ENCODE results near the gene LMNB1. TPM values are rescaled to one million over a fixed set of nuclear protein-coding genes. Genes with fewer than 3 reads are reported as not detected.
"Not testable (repeated sequence)": the region's sequence is repeated elsewhere in the genome, so short reads cannot be mapped to it uniquely, and the experiment has no call there.

The LMNB1 gene
- total RNA-seq, 4 donors from 2014 or later: 7.9 to 53.3 (median 16.8) TPM

GRCh38 chr5:126812199-126812570 is 35.2 kb downstream of the LMNB1 start:
- WGBS, 2 donors (ENCODE audit: low coverage in 1 of 2): 71 to 79% methylated on average over 4 of the region's 4 CpGs
- Histone ChIP-seq H3K4me1 (no peaks in the 10 kb centered on the region), H3K4me3 (no peak overlapping the region), H3K27ac (peak overlapping the region in 1 of 4 donors; percentile 46), H3K9me3 (no peaks in the 10 kb centered on the region), H3K36me3 (no peaks in the 10 kb centered on the region), H3K27me3 (no peaks in the 10 kb centered on the region)
- in situ Hi-C loops (cut with MboI; ENCODE audit: low pct_ligation_motif_present in 1 of 4, low pct_unique_long_range_greater_than_20kb in 1 of 4, low sequenced_read_pairs in 3 of 4) (loop anchor here in 1 of 4 donors (25.0 kb wide), 1 partner anchor 475 kb away; no protein-coding TSS in a partner anchor), intact Hi-C loops (cut with DNase I; ENCODE audit: low total_unique reads) (no loop called here)
- DNase-seq: no peak
- TF ChIP-seq CTCF (IDR thresholded peaks at IDR 0.05) (no peak), POLR2AphosphoS5 (IDR thresholded peaks at IDR 0.05) (no peak), EP300 (IDR thresholded peaks at IDR 0.05; ENCODE audit: low read depth) (no peak), POLR2A (IDR thresholded peaks at IDR 0.05) (no peak)

- DNase-seq; H3K27ac ChIP-seq; H3K27me3 ChIP-seq; intact Hi-C loops (cut with DNase I; ENCODE audit: low total_unique reads); H3K4me3 ChIP-seq; H3K4me1 ChIP-seq; H3K36me3 ChIP-seq; H3K9me3 ChIP-seq: not testable (repeated sequence)
- 86 to 95% methylated on average over 1 to 9 of the region's 9 CpGs for WGBS, 2 donors (ENCODE audit: low coverage in 1 of 2)
- in situ Hi-C loops (cut with MboI; ENCODE audit: low pct_ligation_motif_present in 1 of 4, low pct_unique_long_range_greater_than_20kb in 1 of 4, low sequenced_read_pairs in 3 of 4): loop anchor here in 1 of 4 donors (25.0 kb wide), 1 partner anchor 476 kb away; no protein-coding TSS in a partner anchor
Observed at GRCh38 chr5:126813799-126814198, 36.9 kb downstream of the LMNB1 start.

GRCh38 chr5:126814721-126815404 is 37.9 kb downstream of the LMNB1 start:
- no peaks in the 10 kb centered on the region for H3K9me3 ChIP-seq
- no peaks in the 10 kb centered on the region for H3K4me1 ChIP-seq
- WGBS, 2 donors (ENCODE audit: low coverage in 1 of 2): 80 to 94% methylated on average over 1 to 2 of the region's 2 CpGs
- no peak overlapping the region for H3K27ac ChIP-seq
- intact Hi-C loops (cut with DNase I; ENCODE audit: low total_unique reads) (no loop called here), in situ Hi-C loops (cut with MboI; ENCODE audit: low pct_ligation_motif_present in 1 of 4, low pct_unique_long_range_greater_than_20kb in 1 of 4, low sequenced_read_pairs in 3 of 4) (loop anchor here in 1 of 4 donors (25.0 kb wide), 1 partner anchor 478 kb away; no protein-coding TSS in a partner anchor)
- peaks cover 0 to 9% (median 0%) of the 10 kb centered on the region in 4 donors for H3K36me3 ChIP-seq
- no peak overlapping the region for H3K4me3 ChIP-seq
- TF ChIP-seq EP300 (IDR thresholded peaks at IDR 0.05; ENCODE audit: low read depth): no peak
- DNase-seq: no peak
- no peaks in the 10 kb centered on the region for H3K27me3 ChIP-seq

- in situ Hi-C loops (cut with MboI; ENCODE audit: low pct_ligation_motif_present in 1 of 4, low pct_unique_long_range_greater_than_20kb in 1 of 4, low sequenced_read_pairs in 3 of 4): loop anchor here in 1 of 4 donors (25.0 kb wide), 1 partner anchor 479 kb away; no protein-coding TSS in a partner anchor
Observed at GRCh38 chr5:126816649-126817048, 39.7 kb downstream of the LMNB1 start.

More at GRCh38 chr5:126816649-126817048, 39.7 kb downstream of the LMNB1 start:
- Histone ChIP-seq H3K27me3 (no peaks in the 10 kb centered on the region), H3K27ac (no peak overlapping the region), H3K36me3 (peaks cover 0 to 18% (median 0%) of the 10 kb centered on the region in 4 donors), H3K4me3 (no peak overlapping the region), H3K4me1 (no peaks in the 10 kb centered on the region), H3K9me3 (no peaks in the 10 kb centered on the region)
- intact Hi-C loops (cut with DNase I; ENCODE audit: low total_unique reads): no loop called here
- DNase-seq: no peak
- 94 to 97% methylated on average over 8 of the region's 8 CpGs for WGBS, 2 donors (ENCODE audit: low coverage in 1 of 2)
- no peak for TF ChIP-seq POLR2AphosphoS5 (IDR thresholded peaks at IDR 0.05)
- TF ChIP-seq CTCF (IDR thresholded peaks at IDR 0.05): no peak
- TF ChIP-seq EP300 (IDR thresholded peaks at IDR 0.05; ENCODE audit: low read depth): no peak
